ENCODE measurements around the gene CABP2. TPM values are rescaled to one million over a fixed set of nuclear protein-coding genes. Genes with fewer than 3 reads are reported as not detected.
"Not testable (repeated sequence)": the region's sequence is repeated elsewhere in the genome, so short reads cannot be mapped to it uniquely, and the experiment has no call there.

The CABP2 gene
- total RNA-seq, 1 donor from 2014 or later, result not detected

GRCh38 chr11:67486481-67487195 is 36.6 kb downstream of the CABP2 start:
- intact Hi-C loops (cut with DNase I), result no loop called here
- peaks cover 33% of the 10 kb centered on the region for H3K4me1 ChIP-seq
- H3K4me3 ChIP-seq, result no peak overlapping the region
- H3K27me3 ChIP-seq, result no peaks in the 10 kb centered on the region
- no peak for TF ChIP-seq POLR2A (IDR thresholded peaks at IDR 0.05)
- TF ChIP-seq CTCF (IDR thresholded peaks at IDR 0.05), result no peak
- no peak for TF ChIP-seq POLR2AphosphoS5 (IDR thresholded peaks at IDR 0.05; ENCODE audit: insufficient read depth in 1 of 2, low read depth in 1 of 2)
- H3K36me3 ChIP-seq, result peaks cover 0 to 31% of the 10 kb centered on the region in 2 donors
- H3K27ac ChIP-seq, result no peak overlapping the region
- DNase-seq (ENCODE audit: extremely low spot score in 2 of 2), result no peak
- H3K9me3 ChIP-seq, result no peaks in the 10 kb centered on the region

GRCh38 chr11:67485873-67486361 is 37.3 kb downstream of the CABP2 start:
- peaks cover 33% of the 10 kb centered on the region for H3K4me1 ChIP-seq
- H3K4me3 ChIP-seq; H3K27me3 ChIP-seq; H3K9me3 ChIP-seq; intact Hi-C loops (cut with DNase I); H3K27ac ChIP-seq; DNase-seq (ENCODE audit: extremely low spot score in 2 of 2): not testable (repeated sequence)
- peaks cover 0 to 25% of the 10 kb centered on the region in 2 donors for H3K36me3 ChIP-seq

- Histone ChIP-seq H3K4me3 (no peak overlapping the region), H3K4me1 (peaks cover 33% of the 10 kb centered on the region), H3K9me3 (no peaks in the 10 kb centered on the region), H3K36me3 (peaks cover 0 to 15% of the 10 kb centered on the region in 2 donors), H3K27me3 (no peaks in the 10 kb centered on the region), H3K27ac (no peak overlapping the region)
- intact Hi-C loops (cut with DNase I), result no loop called here
- TF ChIP-seq CTCF (IDR thresholded peaks at IDR 0.05), result no peak
- TF ChIP-seq POLR2AphosphoS5 (IDR thresholded peaks at IDR 0.05; ENCODE audit: insufficient read depth in 1 of 2, low read depth in 1 of 2), result no peak
- no peak for TF ChIP-seq POLR2A (IDR thresholded peaks at IDR 0.05)
- DNase-seq (ENCODE audit: extremely low spot score in 2 of 2), result no peak
Measured at GRCh38 chr11:67484847-67485311, 38.4 kb downstream of the CABP2 start.

GRCh38 chr11:67483831-67484665 is 39.2 kb downstream of the CABP2 start:
- peak overlapping the region; percentile 78 for H3K27ac ChIP-seq
- H3K27me3 ChIP-seq, result no peaks in the 10 kb centered on the region
- no peaks in the 10 kb centered on the region for H3K9me3 ChIP-seq
- peaks cover 33% of the 10 kb centered on the region for H3K4me1 ChIP-seq
- peaks cover 0 to 11% of the 10 kb centered on the region in 2 donors for H3K36me3 ChIP-seq
- intact Hi-C loops (cut with DNase I), result no loop called here
- TF ChIP-seq CTCF (IDR thresholded peaks at IDR 0.05) (no peak), POLR2AphosphoS5 (IDR thresholded peaks at IDR 0.05; ENCODE audit: insufficient read depth in 1 of 2, low read depth in 1 of 2) (no peak), POLR2A (IDR thresholded peaks at IDR 0.05) (no peak)
- DNase-seq (ENCODE audit: extremely low spot score in 2 of 2), result no peak
- H3K4me3 ChIP-seq, result peak overlapping the region; percentile 55 to 61

- Histone ChIP-seq H3K4me3 (peak within 1 kb of the TSS; percentile 55 to 61), H3K9me3 (no peaks in the 10 kb centered on the region), H3K27ac (peak within 1 kb of the TSS; percentile 78), H3K36me3 (peaks cover 0 to 11% of the 10 kb centered on the region in 2 donors), H3K4me1 (peaks cover 33% of the 10 kb centered on the region), H3K27me3 (no peaks in the 10 kb centered on the region)
- intact Hi-C loops (cut with DNase I), result no loop called here
- peak in 1 of 2 donors; percentile 97 for DNase-seq (ENCODE audit: extremely low spot score in 2 of 2)
- peak in 1 of 3 experiments; percentile 25 for TF ChIP-seq CTCF (IDR thresholded peaks at IDR 0.05)
- TF ChIP-seq POLR2A (IDR thresholded peaks at IDR 0.05), result peak in 1 of 2 donors; percentile 28
- peak; percentile 96 to 97 for TF ChIP-seq POLR2AphosphoS5 (IDR thresholded peaks at IDR 0.05; ENCODE audit: insufficient read depth in 1 of 2, low read depth in 1 of 2)
Measured at GRCh38 chr11:67482827-67483798, 40.1 kb downstream of the CABP2 start, which contains the start of gene AIP. TSS of gene AIP (plus strand) at chr11:67483026. CDS start at chr11:67483159, 133 bp downstream.
